ENCODE measurements around the gene GCK.

GCK gene

DNA sequence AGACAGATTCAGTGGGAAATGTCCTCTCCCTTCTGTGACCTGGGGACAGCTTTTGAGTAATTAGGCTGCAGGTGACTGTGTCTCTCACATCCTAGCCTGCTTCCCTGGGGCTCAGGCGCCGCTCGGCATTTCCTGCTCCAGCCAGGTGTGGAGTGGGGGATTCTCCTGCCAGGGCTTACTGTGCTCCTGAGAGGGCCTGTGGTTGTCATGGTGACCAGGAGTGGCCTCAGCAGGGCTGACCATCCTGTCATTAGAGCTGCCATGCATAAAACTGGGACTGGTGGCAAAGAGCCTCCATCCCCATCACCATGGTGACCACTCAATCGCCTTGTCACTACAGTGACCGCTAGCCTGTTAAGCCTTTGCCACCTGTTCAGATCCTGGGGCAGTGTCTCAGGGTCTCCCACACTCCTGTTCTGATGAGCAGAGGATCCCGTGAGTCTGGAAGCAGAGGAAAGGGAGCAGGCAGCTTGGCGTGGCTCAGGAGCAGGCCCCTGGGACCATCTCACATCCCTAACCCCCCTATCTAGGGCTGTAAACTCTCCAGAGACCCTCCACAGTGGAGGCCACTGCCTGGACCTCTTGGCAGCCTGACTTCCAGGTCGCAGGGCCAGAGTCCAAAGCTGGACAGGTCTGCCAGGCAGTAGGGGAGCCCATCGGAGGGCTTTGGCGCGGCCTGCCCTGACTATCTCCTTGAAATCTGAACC is at the start of gene GCK:
GCK (minus strand) TSS at position 154 of the 707 bp plus-strand sequence. CDS start 486 bp downstream, outside the sequence.
- POLR2A ChIA-PET = interaction anchor here (1.5 kb wide), 1 partner anchor 66 kb away, joined by 3 read pairs; the partner anchor contains the start of gene POLD2
- CTCF ChIA-PET = no interaction called here
- no peak for DNase-seq (ENCODE audit: extremely low spot score)
- TF ChIP-seq SP1 (IDR thresholded peaks at IDR 0.05) = no peak

GRCh38 chr7:44238116-44238695 is 49.0 kb upstream of the GCK start:
- ChIA-PET POLR2A (no interaction called here), CTCF (no interaction called here)
- no peak for DNase-seq (ENCODE audit: extremely low spot score)
- TF ChIP-seq NFRKB (IDR thresholded peaks at IDR 0.05) = no peak
- no peak for TF ChIP-seq ZNF384 (IDR thresholded peaks at IDR 0.05)
- TF ChIP-seq PKNOX1 (IDR thresholded peaks at IDR 0.05) = no peak
- no peak for TF ChIP-seq SP1 (IDR thresholded peaks at IDR 0.05)

GRCh38 chr7:44237696-44238095 is 48.5 kb upstream of the GCK start:
- ChIA-PET CTCF (no interaction called here), POLR2A (no interaction called here)
- no peak for TF ChIP-seq ARNT (IDR thresholded peaks at IDR 0.05)
- no peak for DNase-seq (ENCODE audit: extremely low spot score)

DNA sequence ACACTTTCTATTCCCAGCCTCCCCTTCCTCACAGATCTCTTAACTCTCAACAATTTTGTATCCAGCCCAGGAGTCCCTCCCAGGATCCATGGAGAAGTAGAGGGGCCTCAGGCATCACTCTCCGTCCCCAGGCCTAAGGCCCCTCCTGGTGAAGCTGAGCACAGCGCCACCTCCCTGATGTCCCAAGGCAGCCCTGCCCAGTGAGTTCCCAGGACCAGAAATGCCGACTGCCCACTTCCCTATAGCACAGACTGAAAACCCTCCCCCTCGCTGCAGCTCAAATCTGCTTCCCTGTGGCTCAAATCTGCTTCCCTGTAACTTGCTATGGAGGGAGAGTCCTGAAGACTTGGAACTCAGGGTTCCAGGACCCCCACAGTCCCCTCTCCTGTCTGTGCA is 47.1 kb upstream of the GCK start:
- POLR2A ChIA-PET = no interaction called here
- CTCF ChIA-PET = no interaction called here
- DNase-seq (ENCODE audit: extremely low spot score) = no peak
- TF ChIP-seq BHLHE40 (IDR thresholded peaks at IDR 0.05; ENCODE audit: borderline replicate concordance) (no peak), ARNT (IDR thresholded peaks at IDR 0.05) (no peak), SUZ12 (IDR thresholded peaks at IDR 0.05) (no peak), FOXK2 (IDR thresholded peaks at IDR 0.05) (no peak), FOXA1 (IDR thresholded peaks at IDR 0.05) (no peak), HDGF (IDR thresholded peaks at IDR 0.05; ENCODE audit: borderline replicate concordance) (no peak), ELF4 (IDR thresholded peaks at IDR 0.05) (no peak), TARDBP (IDR thresholded peaks at IDR 0.05) (no peak)

DNA sequence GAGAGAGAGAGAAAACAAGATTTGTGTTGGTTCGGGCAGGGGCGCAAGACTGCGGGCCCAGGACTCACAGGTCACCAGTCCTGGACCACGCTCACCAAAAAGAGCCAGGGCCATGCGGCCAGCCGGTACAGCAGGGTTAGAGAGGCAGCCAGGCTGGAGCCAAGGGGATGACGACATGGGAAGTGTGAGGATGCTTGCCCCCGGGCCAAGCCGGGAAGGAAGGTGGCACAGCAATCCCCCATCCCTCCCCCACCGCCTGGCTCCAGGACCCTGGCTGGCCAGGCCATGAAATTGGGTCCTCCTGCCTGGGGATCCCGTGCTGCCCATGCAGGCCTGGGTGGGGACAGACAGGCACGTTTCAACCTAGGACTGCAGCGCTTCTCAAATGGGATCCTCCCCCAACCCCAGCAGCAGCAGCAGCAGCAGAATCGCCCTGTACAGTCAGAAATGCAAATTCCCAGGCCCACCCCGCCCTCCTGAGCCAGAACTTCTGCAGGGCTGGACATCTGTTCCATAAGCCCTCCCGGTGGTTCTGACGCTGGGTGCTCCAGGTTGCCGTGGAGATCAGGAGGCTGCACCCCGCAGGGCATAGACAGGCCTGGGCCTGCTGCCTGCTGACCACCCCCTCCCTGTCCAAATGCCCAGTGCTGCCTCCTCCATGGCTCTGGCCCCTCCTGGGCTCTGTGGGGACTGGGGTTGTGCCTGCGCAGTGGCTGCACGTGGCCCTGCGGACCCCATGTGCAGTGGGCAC is 46.5 kb upstream of the GCK start:
- no peak for DNase-seq (ENCODE audit: extremely low spot score)
- ChIA-PET POLR2A (no interaction called here), CTCF (no interaction called here)
- TF ChIP-seq SUZ12 (IDR thresholded peaks at IDR 0.05) (no peak), FOXA1 (IDR thresholded peaks at IDR 0.05) (no peak), SP1 (IDR thresholded peaks at IDR 0.05) (no peak), L3MBTL2 (conservative IDR thresholded peaks at IDR 0.05) (no peak), ARNT (IDR thresholded peaks at IDR 0.05) (no peak), TARDBP (IDR thresholded peaks at IDR 0.05) (no peak), ZNF384 (IDR thresholded peaks at IDR 0.05) (no peak), FOXK2 (IDR thresholded peaks at IDR 0.05) (no peak), PKNOX1 (IDR thresholded peaks at IDR 0.05) (no peak), LEF1 (IDR thresholded peaks at IDR 0.05; ENCODE audit: borderline replicate concordance) (no peak), HDGF (IDR thresholded peaks at IDR 0.05; ENCODE audit: borderline replicate concordance) (no peak), CTBP1 (IDR thresholded peaks at IDR 0.05; ENCODE audit: borderline replicate concordance) (no peak), NFRKB (IDR thresholded peaks at IDR 0.05) (no peak), BHLHE40 (IDR thresholded peaks at IDR 0.05; ENCODE audit: borderline replicate concordance) (no peak), ELF4 (IDR thresholded peaks at IDR 0.05) (no peak)

DNA sequence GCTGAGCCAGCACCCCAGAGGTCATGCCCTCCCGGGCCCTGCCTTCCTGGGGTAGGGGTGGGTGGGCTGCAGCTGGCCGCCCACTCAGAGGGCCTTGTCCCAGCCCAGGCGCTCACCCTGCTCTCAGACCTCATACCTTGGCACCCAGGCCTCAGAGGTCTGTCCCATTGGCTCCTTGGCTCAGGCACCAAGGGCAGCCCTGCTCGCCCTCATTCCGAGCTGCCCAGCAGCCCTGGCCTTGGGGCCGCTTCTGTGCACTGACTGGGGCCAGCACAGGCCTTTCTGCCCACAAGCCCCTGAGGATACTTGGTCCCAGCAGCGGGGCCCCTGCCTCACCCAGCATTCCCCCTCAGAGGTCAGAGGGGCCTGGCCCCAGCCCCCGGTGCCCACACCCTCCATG is 45.8 kb upstream of the GCK start:
- ChIA-PET POLR2A (no interaction called here), CTCF (no interaction called here)
- no peak for DNase-seq (ENCODE audit: extremely low spot score)
- TF ChIP-seq BHLHE40 (IDR thresholded peaks at IDR 0.05; ENCODE audit: borderline replicate concordance) = no peak
- no peak for TF ChIP-seq ZNF384 (IDR thresholded peaks at IDR 0.05)
- no peak for TF ChIP-seq FOXM1 (IDR thresholded peaks at IDR 0.05; ENCODE audit: borderline replicate concordance)
- TF ChIP-seq TARDBP (IDR thresholded peaks at IDR 0.05) = no peak
- TF ChIP-seq SP1 (IDR thresholded peaks at IDR 0.05) = no peak
- no peak for TF ChIP-seq SUZ12 (IDR thresholded peaks at IDR 0.05)
- TF ChIP-seq FOXA1 (IDR thresholded peaks at IDR 0.05) = no peak
- TF ChIP-seq PKNOX1 (IDR thresholded peaks at IDR 0.05) = no peak
- no peak for TF ChIP-seq FOXK2 (IDR thresholded peaks at IDR 0.05)
- no peak for TF ChIP-seq CTBP1 (IDR thresholded peaks at IDR 0.05; ENCODE audit: borderline replicate concordance)
- no peak for TF ChIP-seq NFRKB (IDR thresholded peaks at IDR 0.05)
- TF ChIP-seq ARNT (IDR thresholded peaks at IDR 0.05) = no peak
- no peak for TF ChIP-seq HDGF (IDR thresholded peaks at IDR 0.05; ENCODE audit: borderline replicate concordance)
- TF ChIP-seq LEF1 (IDR thresholded peaks at IDR 0.05; ENCODE audit: borderline replicate concordance) = no peak
- TF ChIP-seq L3MBTL2 (conservative IDR thresholded peaks at IDR 0.05) = no peak
